Measurements from ENCODE around the gene WNK2.

DNA sequence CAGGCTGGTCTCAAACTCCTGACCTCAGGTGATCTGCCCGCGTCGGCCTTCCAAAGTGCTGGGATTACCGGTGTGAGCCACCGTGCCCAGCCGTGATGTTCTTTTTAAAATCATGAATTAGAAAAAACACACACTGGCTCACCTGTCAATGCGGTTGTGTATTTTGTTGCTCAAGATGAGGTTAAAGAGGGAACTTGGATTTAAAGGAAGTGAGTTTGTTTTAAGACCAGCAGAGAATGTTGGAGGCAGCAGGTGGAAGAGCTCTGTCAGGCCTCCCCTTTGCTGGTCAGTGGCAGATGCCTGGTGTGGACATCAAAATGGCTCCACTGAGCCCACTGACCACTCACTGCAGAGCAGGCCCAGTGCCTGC, 38.9 kb downstream of the WNK2 start:
- TF ChIP-seq CTCF (IDR thresholded peaks at IDR 0.05; ENCODE audit: low read depth, low read length) (no peak), EZH2phosphoT487 (IDR thresholded peaks at IDR 0.05; ENCODE audit: low read depth) (no peak)

All from OCI-LY3 (cell line).